Keratinocyte (primary cell): ENCODE results near the gene RBM39.

ENCODE experiments used
- CTCF ChIP-seq, 3 experiments: IDR thresholded peaks in 1 of 3; conservative IDR thresholded peaks in 1 of 3; optimal IDR thresholded peaks in 1 of 3; 2 replicates in 2 of 3; 3 replicates in 1 of 3; pipeline versions ENCODE3 to v1.5.1; 2011; ENCODE audit warnings: low read length in 3 of 3, mild to moderate bottlenecking in 3 of 3, moderate library complexity in 2 of 3, control low read depth in 1 of 3, inconsistent platforms in 1 of 3; ENCODE audit not compliant: insufficient read depth in 2 of 3; ENCODE audit errors: extremely low read depth in 1 of 3
- EZH2 ChIP-seq: IDR thresholded peaks from one replicate; pipeline ENCODE4 v1.6.1; 2012; ENCODE audit warnings: inconsistent platforms, mild to moderate bottlenecking, low read length, moderate library complexity

- no peak for TF ChIP-seq CTCF (optimal IDR thresholded peaks at IDR 0.05 in 1 of 3, IDR thresholded peaks at IDR 0.05 in 1 of 3, conservative IDR thresholded peaks at IDR 0.05 in 1 of 3; ENCODE audit: extremely low read depth in 1 of 3, insufficient read depth in 2 of 3, low read length in 3 of 3)
- TF ChIP-seq EZH2: no peak
Observed at GRCh38 chr20:35731862-35732643, 10.0 kb downstream of the RBM39 start.
